Osteocyte (in vitro differentiated cells): ENCODE data around the gene NRDE2. TPM values are rescaled to one million over a fixed set of nuclear protein-coding genes. Genes with fewer than 3 reads are reported as not detected.

Source experiments
- DNase-seq: peaks from one replicate; pipeline ENCODE4 v3.0.0; 2021; ENCODE audit warnings: mixed read lengths; ENCODE audit not compliant: unreplicated experiment; ENCODE audit errors: extremely low spot score
- H3K27ac Mint-ChIP-seq: one replicate; pipeline ENCODE4 v1.8.0; 2021; ENCODE audit warnings: mild to moderate bottlenecking, mixed read lengths; ENCODE audit not compliant: unreplicated experiment
- H3K27me3 Mint-ChIP-seq: one replicate; pipeline ENCODE4 v1.8.0; 2021; ENCODE audit warnings: mixed read lengths; ENCODE audit not compliant: unreplicated experiment
- H3K36me3 Mint-ChIP-seq: one replicate; pipeline ENCODE4 v1.8.0; 2021; ENCODE audit warnings: mixed read lengths; ENCODE audit not compliant: unreplicated experiment
- H3K4me1 Mint-ChIP-seq: one replicate; pipeline ENCODE4 v1.8.0; 2021; ENCODE audit warnings: mixed read lengths; ENCODE audit not compliant: unreplicated experiment
- H3K4me3 Mint-ChIP-seq: one replicate; pipeline ENCODE4 v1.8.0; 2021; ENCODE audit warnings: mild to moderate bottlenecking, moderate library complexity, mixed read lengths; ENCODE audit not compliant: unreplicated experiment
- H3K9me3 Mint-ChIP-seq: one replicate; pipeline ENCODE4 v1.8.0; 2021; ENCODE audit warnings: mixed read lengths; ENCODE audit not compliant: unreplicated experiment
- total RNA-seq: library from RNA; stranded (reverse); gene quantifications from 2 replicates; pipeline ENCODE4 v1.2.1, GENCODE V29; 2021
- TF ChIP-seq, protein P1 (sequence below): fragments of 200-600 bp; sonication (generic); IDR thresholded peaks from 2 replicates; pipeline ENCODE4 v1.5.0; 2021; ENCODE audit warnings: antibody characterized with exemption, mild to moderate bottlenecking, moderate library complexity

The NRDE2 gene
- total RNA-seq, 1 donor from 2014 or later = 23.2 TPM

DNA sequence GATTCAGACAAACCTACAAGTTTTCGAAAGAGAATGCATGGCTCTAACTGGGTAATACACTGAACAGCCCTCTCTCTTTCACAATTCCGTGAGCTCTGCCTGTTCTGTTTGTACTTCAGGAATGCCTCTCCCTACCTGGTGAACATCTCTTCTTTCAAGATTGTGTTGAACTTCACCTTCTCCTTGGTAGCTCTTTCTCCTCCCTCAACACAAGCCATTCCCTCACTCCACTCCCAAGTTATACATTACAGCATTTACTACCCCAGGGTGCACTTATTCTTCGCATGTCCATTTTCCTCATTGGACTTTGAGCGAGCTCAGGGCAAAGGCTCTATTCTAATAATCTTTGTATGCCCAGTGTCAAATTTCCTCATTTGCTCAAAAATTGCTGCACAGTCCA is 28.3 kb downstream of the NRDE2 start:
- no peak overlapping the region for H3K27ac Mint-ChIP-seq
- H3K4me1 Mint-ChIP-seq = peaks cover 4% of the 10 kb centered on the region
- no peak overlapping the region for H3K4me3 Mint-ChIP-seq
- no peaks in the 10 kb centered on the region for H3K9me3 Mint-ChIP-seq
- peaks cover 17% of the 10 kb centered on the region for H3K36me3 Mint-ChIP-seq
- no peaks in the 10 kb centered on the region for H3K27me3 Mint-ChIP-seq
- no peak for DNase-seq
- TF ChIP-seq, protein P1, sequence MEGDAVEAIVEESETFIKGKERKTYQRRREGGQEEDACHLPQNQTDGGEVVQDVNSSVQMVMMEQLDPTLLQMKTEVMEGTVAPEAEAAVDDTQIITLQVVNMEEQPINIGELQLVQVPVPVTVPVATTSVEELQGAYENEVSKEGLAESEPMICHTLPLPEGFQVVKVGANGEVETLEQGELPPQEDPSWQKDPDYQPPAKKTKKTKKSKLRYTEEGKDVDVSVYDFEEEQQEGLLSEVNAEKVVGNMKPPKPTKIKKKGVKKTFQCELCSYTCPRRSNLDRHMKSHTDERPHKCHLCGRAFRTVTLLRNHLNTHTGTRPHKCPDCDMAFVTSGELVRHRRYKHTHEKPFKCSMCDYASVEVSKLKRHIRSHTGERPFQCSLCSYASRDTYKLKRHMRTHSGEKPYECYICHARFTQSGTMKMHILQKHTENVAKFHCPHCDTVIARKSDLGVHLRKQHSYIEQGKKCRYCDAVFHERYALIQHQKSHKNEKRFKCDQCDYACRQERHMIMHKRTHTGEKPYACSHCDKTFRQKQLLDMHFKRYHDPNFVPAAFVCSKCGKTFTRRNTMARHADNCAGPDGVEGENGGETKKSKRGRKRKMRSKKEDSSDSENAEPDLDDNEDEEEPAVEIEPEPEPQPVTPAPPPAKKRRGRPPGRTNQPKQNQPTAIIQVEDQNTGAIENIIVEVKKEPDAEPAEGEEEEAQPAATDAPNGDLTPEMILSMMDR = no peak

DNA sequence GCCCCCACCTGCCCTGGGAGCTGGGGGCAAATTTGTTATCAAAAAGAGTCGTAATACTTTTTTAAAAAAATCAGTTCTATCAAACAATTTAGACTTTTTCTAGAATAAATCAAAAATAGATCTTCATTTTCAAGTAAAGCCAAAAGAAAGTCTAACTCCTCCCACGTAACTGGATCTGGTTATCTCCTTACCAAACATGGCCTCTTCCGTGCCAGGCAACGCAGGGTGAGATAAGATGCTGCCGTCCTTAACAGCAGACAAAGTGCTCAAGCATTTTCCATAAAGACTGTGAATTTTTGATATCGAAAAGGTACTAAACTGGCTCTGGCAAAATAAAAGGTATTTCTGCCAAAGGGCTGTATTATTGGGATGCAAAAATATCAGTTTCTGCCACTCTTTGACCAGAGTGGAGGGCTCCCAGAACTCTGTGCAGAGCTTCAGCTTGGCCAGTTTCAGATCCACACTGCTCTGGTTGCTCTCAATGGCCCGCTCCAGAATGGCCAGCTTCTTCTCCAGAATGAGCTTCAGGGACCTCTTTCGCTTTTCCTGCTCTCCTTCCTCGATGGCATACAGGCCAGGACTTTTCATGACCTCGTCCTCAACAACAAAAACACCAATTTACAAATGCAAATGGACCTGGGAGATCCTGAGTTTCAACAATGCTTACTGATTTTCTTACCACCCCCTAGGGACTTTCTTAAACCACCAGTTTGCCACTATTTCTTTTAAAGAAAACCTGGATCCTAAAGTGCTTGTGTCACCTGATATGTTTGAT is 29.0 kb downstream of the NRDE2 start:
- DNase-seq = no peak
- peaks cover 4% of the 10 kb centered on the region for H3K4me1 Mint-ChIP-seq
- peaks cover 15% of the 10 kb centered on the region for H3K36me3 Mint-ChIP-seq
- H3K27ac Mint-ChIP-seq = no peak overlapping the region
- TF ChIP-seq, protein P1 = no peak
- no peak overlapping the region for H3K4me3 Mint-ChIP-seq
- no peaks in the 10 kb centered on the region for H3K27me3 Mint-ChIP-seq
- no peaks in the 10 kb centered on the region for H3K9me3 Mint-ChIP-seq

DNA sequence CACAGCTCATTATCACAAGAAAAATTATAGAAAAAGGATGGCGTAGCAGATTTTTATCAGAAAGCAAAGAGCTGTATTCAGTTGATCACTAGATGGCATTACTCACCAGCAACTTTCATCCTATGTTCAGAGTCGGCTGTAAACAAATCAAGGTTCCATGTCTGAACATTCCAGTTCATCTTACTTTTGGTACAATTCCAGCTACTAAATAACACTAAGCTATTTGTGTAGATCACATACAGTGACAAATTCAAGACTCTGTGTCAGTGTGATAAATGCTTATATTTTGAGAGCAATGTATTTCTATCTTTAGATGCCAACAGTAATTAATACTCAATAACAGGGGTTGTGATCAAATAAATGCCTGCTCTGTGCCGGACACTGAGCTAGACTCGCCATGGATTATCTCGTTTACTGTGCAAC is 30.1 kb downstream of the NRDE2 start:
- DNase-seq = no peak
- no peaks in the 10 kb centered on the region for H3K9me3 Mint-ChIP-seq
- H3K36me3 Mint-ChIP-seq = peaks cover 14% of the 10 kb centered on the region
- H3K4me3 Mint-ChIP-seq = no peak overlapping the region
- H3K4me1 Mint-ChIP-seq = peaks cover 4% of the 10 kb centered on the region
- H3K27me3 Mint-ChIP-seq = no peaks in the 10 kb centered on the region
- TF ChIP-seq, protein P1 = peak; percentile 67
- H3K27ac Mint-ChIP-seq = peak overlapping the region; percentile 48

DNA sequence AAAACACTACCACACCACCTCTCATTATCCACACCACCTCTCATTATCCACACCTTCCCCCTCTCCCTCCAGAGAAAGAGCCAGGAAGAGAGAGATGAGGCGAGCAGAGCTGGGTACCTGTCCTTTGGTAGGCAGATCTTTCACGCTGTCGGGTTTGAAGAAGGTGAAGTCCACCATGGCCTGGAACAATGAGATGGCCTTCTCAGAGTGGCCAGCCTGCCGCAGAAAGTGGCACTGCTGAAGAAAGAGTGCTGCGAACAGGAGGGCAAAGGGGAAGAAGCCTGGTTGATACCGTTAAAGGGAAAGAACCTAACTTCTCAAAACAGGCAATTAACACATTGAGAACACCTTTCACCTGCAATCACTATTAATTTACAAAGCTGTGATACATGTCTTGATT is 30.6 kb downstream of the NRDE2 start:
- H3K27me3 Mint-ChIP-seq = no peaks in the 10 kb centered on the region
- TF ChIP-seq, protein P1 = no peak
- peaks cover 20% of the 10 kb centered on the region for H3K36me3 Mint-ChIP-seq
- no peak for DNase-seq
- H3K27ac Mint-ChIP-seq = peak overlapping the region; percentile 17
- H3K4me1 Mint-ChIP-seq = peaks cover 7% of the 10 kb centered on the region
- H3K4me3 Mint-ChIP-seq = no peak overlapping the region
- H3K9me3 Mint-ChIP-seq = no peaks in the 10 kb centered on the region

DNA sequence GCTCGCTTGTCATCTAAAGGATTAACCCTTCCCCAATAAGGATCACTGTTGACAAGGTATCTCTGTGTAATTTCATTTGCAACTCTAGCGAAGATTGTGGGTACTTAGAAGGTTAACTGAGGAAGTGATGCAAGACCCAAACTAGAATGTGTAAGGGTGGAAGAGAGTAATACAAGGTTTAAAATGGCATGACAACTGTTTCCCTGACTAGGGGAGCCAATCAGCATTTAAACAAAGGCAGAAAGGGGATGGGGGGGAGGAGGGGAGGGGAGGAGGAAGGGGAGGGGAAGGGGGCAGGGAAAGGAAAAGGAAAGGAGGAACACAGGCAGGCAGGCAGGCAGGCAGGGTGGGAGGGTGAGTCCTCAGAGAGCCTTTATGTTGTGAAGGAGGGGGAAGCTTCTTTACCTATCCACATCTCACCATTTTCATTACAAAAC is 31.1 kb downstream of the NRDE2 start:
- H3K27me3 Mint-ChIP-seq = no peaks in the 10 kb centered on the region
- H3K4me1 Mint-ChIP-seq = peaks cover 9% of the 10 kb centered on the region
- H3K27ac Mint-ChIP-seq = peak overlapping the region; percentile 15
- H3K9me3 Mint-ChIP-seq = no peaks in the 10 kb centered on the region
- no peak for DNase-seq
- TF ChIP-seq, protein P1 = no peak
- H3K36me3 Mint-ChIP-seq = peaks cover 20% of the 10 kb centered on the region
- H3K4me3 Mint-ChIP-seq = no peak overlapping the region
